Measurements from ENCODE around the gene HGFAC.

HGFAC gene

GRCh38 chr4:3416821-3417221 lies 24.9 kb upstream of the HGFAC start:
- peaks cover 0 to 24% (median 11%) of the 10 kb centered on the region in 5 donors for H3K4me1 ChIP-seq (ENCODE audit: control insufficient read depth in 5 of 5, insufficient read depth in 5 of 5, low read length in 5 of 5)
- no peak overlapping the region for H3K4me3 ChIP-seq (ENCODE audit: low read depth in 1 of 5, low read length in 5 of 5)
- no peaks in the 10 kb centered on the region for H3K27me3 ChIP-seq (ENCODE audit: control insufficient read depth in 5 of 5, insufficient read depth in 4 of 5, low read length in 5 of 5)
- peaks cover 0 to 62% (median 48%) of the 10 kb centered on the region in 5 donors for H3K36me3 ChIP-seq (ENCODE audit: control insufficient read depth in 5 of 5, insufficient read depth in 5 of 5, low read length in 5 of 5)
- H3K9me3 ChIP-seq (ENCODE audit: control insufficient read depth in 5 of 5, low read length in 5 of 5), result no peaks in the 10 kb centered on the region
- no peak overlapping the region for H3K9ac ChIP-seq (ENCODE audit: low read length in 5 of 5)
- no peak overlapping the region for H3K27ac ChIP-seq (ENCODE audit: low read depth, low read length)

GRCh38 chr4:3417448-3417847 lies 24.3 kb upstream of the HGFAC start:
- no peaks in the 10 kb centered on the region for H3K27me3 ChIP-seq (ENCODE audit: control insufficient read depth in 5 of 5, insufficient read depth in 4 of 5, low read length in 5 of 5)
- peaks cover 0 to 68% (median 49%) of the 10 kb centered on the region in 5 donors for H3K36me3 ChIP-seq (ENCODE audit: control insufficient read depth in 5 of 5, insufficient read depth in 5 of 5, low read length in 5 of 5)

GRCh38 chr4:3418029-3418762 lies 23.6 kb upstream of the HGFAC start:
- H3K36me3 ChIP-seq (ENCODE audit: control insufficient read depth in 5 of 5, insufficient read depth in 5 of 5, low read length in 5 of 5), result peaks cover 0 to 76% (median 56%) of the 10 kb centered on the region in 5 donors
- H3K4me1 ChIP-seq (ENCODE audit: control insufficient read depth in 5 of 5, insufficient read depth in 5 of 5, low read length in 5 of 5), result peaks cover 0 to 17% (median 5%) of the 10 kb centered on the region in 5 donors
- no peak overlapping the region for H3K4me3 ChIP-seq (ENCODE audit: low read depth in 1 of 5, low read length in 5 of 5)
- no peaks in the 10 kb centered on the region for H3K27me3 ChIP-seq (ENCODE audit: control insufficient read depth in 5 of 5, insufficient read depth in 4 of 5, low read length in 5 of 5)
- no peak overlapping the region for H3K27ac ChIP-seq (ENCODE audit: low read depth, low read length)
- no peak overlapping the region for H3K9ac ChIP-seq (ENCODE audit: low read length in 5 of 5)
- no peaks in the 10 kb centered on the region for H3K9me3 ChIP-seq (ENCODE audit: control insufficient read depth in 5 of 5, low read length in 5 of 5)

More at GRCh38 chr4:3417448-3417847, 24.3 kb upstream of the HGFAC start:
- Histone ChIP-seq H3K9me3 (ENCODE audit: control insufficient read depth in 5 of 5, low read length in 5 of 5) (no peaks in the 10 kb centered on the region), H3K4me1 (ENCODE audit: control insufficient read depth in 5 of 5, insufficient read depth in 5 of 5, low read length in 5 of 5) (peaks cover 0 to 19% (median 7%) of the 10 kb centered on the region in 5 donors), H3K9ac (ENCODE audit: low read length in 5 of 5) (no peak overlapping the region), H3K27ac (ENCODE audit: low read depth, low read length) (no peak overlapping the region), H3K4me3 (ENCODE audit: low read depth in 1 of 5, low read length in 5 of 5) (no peak overlapping the region)

- Histone ChIP-seq H3K27ac (ENCODE audit: low read depth, low read length) (no peak overlapping the region), H3K9ac (ENCODE audit: low read length in 5 of 5) (no peak overlapping the region), H3K4me1 (ENCODE audit: control insufficient read depth in 5 of 5, insufficient read depth in 5 of 5, low read length in 5 of 5) (peaks cover 0 to 5% (median 2%) of the 10 kb centered on the region in 5 donors), H3K9me3 (ENCODE audit: control insufficient read depth in 5 of 5, low read length in 5 of 5) (no peaks in the 10 kb centered on the region), H3K36me3 (ENCODE audit: control insufficient read depth in 5 of 5, insufficient read depth in 5 of 5, low read length in 5 of 5) (peaks cover 0 to 90% (median 74%) of the 10 kb centered on the region in 5 donors), H3K27me3 (ENCODE audit: control insufficient read depth in 5 of 5, insufficient read depth in 4 of 5, low read length in 5 of 5) (no peaks in the 10 kb centered on the region), H3K4me3 (ENCODE audit: low read depth in 1 of 5, low read length in 5 of 5) (no peak overlapping the region)
These were observed 21.7 kb upstream of the HGFAC start for GRCh38 chr4:3419836-3420605.

- Histone ChIP-seq H3K27ac (ENCODE audit: low read depth, low read length) (no peak overlapping the region), H3K9me3 (ENCODE audit: control insufficient read depth in 5 of 5, low read length in 5 of 5) (no peaks in the 10 kb centered on the region), H3K27me3 (ENCODE audit: control insufficient read depth in 5 of 5, insufficient read depth in 4 of 5, low read length in 5 of 5) (no peaks in the 10 kb centered on the region), H3K4me3 (ENCODE audit: low read depth in 1 of 5, low read length in 5 of 5) (no peak overlapping the region), H3K36me3 (ENCODE audit: control insufficient read depth in 5 of 5, insufficient read depth in 5 of 5, low read length in 5 of 5) (peaks cover 0 to 89% (median 74%) of the 10 kb centered on the region in 5 donors), H3K9ac (ENCODE audit: low read length in 5 of 5) (no peak overlapping the region), H3K4me1 (ENCODE audit: control insufficient read depth in 5 of 5, insufficient read depth in 5 of 5, low read length in 5 of 5) (peaks cover 0 to under 1% (median under 1%) of the 10 kb centered on the region in 5 donors)
These were observed 21.2 kb upstream of the HGFAC start for GRCh38 chr4:3420606-3420955.

GRCh38 chr4:3420956-3421355 lies 20.8 kb upstream of the HGFAC start:
- H3K9me3 ChIP-seq (ENCODE audit: control insufficient read depth in 5 of 5, low read length in 5 of 5), result no peaks in the 10 kb centered on the region
- H3K36me3 ChIP-seq (ENCODE audit: control insufficient read depth in 5 of 5, insufficient read depth in 5 of 5, low read length in 5 of 5), result peaks cover 0 to 85% (median 72%) of the 10 kb centered on the region in 5 donors
- no peaks in the 10 kb centered on the region for H3K27me3 ChIP-seq (ENCODE audit: control insufficient read depth in 5 of 5, insufficient read depth in 4 of 5, low read length in 5 of 5)

GRCh38 chr4:3421470-3421869 lies 20.3 kb upstream of the HGFAC start:
- Histone ChIP-seq H3K36me3 (ENCODE audit: control insufficient read depth in 5 of 5, insufficient read depth in 5 of 5, low read length in 5 of 5) (peaks cover 0 to 83% (median 67%) of the 10 kb centered on the region in 5 donors), H3K4me1 (ENCODE audit: control insufficient read depth in 5 of 5, insufficient read depth in 5 of 5, low read length in 5 of 5) (no peaks in the 10 kb centered on the region), H3K4me3 (ENCODE audit: low read depth in 1 of 5, low read length in 5 of 5) (no peak overlapping the region), H3K27ac (ENCODE audit: low read depth, low read length) (no peak overlapping the region), H3K27me3 (ENCODE audit: control insufficient read depth in 5 of 5, insufficient read depth in 4 of 5, low read length in 5 of 5) (no peaks in the 10 kb centered on the region), H3K9ac (ENCODE audit: low read length in 5 of 5) (no peak overlapping the region), H3K9me3 (ENCODE audit: control insufficient read depth in 5 of 5, low read length in 5 of 5) (no peaks in the 10 kb centered on the region)

More at GRCh38 chr4:3420956-3421355, 20.8 kb upstream of the HGFAC start:
- Histone ChIP-seq H3K27ac (ENCODE audit: low read depth, low read length) (no peak overlapping the region), H3K9ac (ENCODE audit: low read length in 5 of 5) (no peak overlapping the region), H3K4me3 (ENCODE audit: low read depth in 1 of 5, low read length in 5 of 5) (no peak overlapping the region), H3K4me1 (ENCODE audit: control insufficient read depth in 5 of 5, insufficient read depth in 5 of 5, low read length in 5 of 5) (no peaks in the 10 kb centered on the region)

GRCh38 chr4:3422241-3422801 lies 19.4 kb upstream of the HGFAC start:
- peaks cover 0 to 82% (median 65%) of the 10 kb centered on the region in 5 donors for H3K36me3 ChIP-seq (ENCODE audit: control insufficient read depth in 5 of 5, insufficient read depth in 5 of 5, low read length in 5 of 5)
- no peak overlapping the region for H3K9ac ChIP-seq (ENCODE audit: low read length in 5 of 5)
- H3K9me3 ChIP-seq (ENCODE audit: control insufficient read depth in 5 of 5, low read length in 5 of 5), result no peaks in the 10 kb centered on the region
- H3K4me3 ChIP-seq (ENCODE audit: low read depth in 1 of 5, low read length in 5 of 5), result no peak overlapping the region
- H3K4me1 ChIP-seq (ENCODE audit: control insufficient read depth in 5 of 5, insufficient read depth in 5 of 5, low read length in 5 of 5), result no peaks in the 10 kb centered on the region
- H3K27ac ChIP-seq (ENCODE audit: low read depth, low read length), result no peak overlapping the region
- no peaks in the 10 kb centered on the region for H3K27me3 ChIP-seq (ENCODE audit: control insufficient read depth in 5 of 5, insufficient read depth in 4 of 5, low read length in 5 of 5)

GRCh38 chr4:3422808-3423297 lies 18.9 kb upstream of the HGFAC start:
- Histone ChIP-seq H3K27ac (ENCODE audit: low read depth, low read length) (no peak overlapping the region), H3K27me3 (ENCODE audit: control insufficient read depth in 5 of 5, insufficient read depth in 4 of 5, low read length in 5 of 5) (no peaks in the 10 kb centered on the region), H3K9ac (ENCODE audit: low read length in 5 of 5) (no peak overlapping the region), H3K36me3 (ENCODE audit: control insufficient read depth in 5 of 5, insufficient read depth in 5 of 5, low read length in 5 of 5) (peaks cover 0 to 81% (median 61%) of the 10 kb centered on the region in 5 donors), H3K4me3 (ENCODE audit: low read depth in 1 of 5, low read length in 5 of 5) (no peak overlapping the region), H3K9me3 (ENCODE audit: control insufficient read depth in 5 of 5, low read length in 5 of 5) (no peaks in the 10 kb centered on the region), H3K4me1 (ENCODE audit: control insufficient read depth in 5 of 5, insufficient read depth in 5 of 5, low read length in 5 of 5) (no peaks in the 10 kb centered on the region)

GRCh38 chr4:3423406-3423805 lies 18.4 kb upstream of the HGFAC start:
- Histone ChIP-seq H3K9ac (ENCODE audit: low read length in 5 of 5) (no peak overlapping the region), H3K9me3 (ENCODE audit: control insufficient read depth in 5 of 5, low read length in 5 of 5) (no peaks in the 10 kb centered on the region), H3K4me3 (ENCODE audit: low read depth in 1 of 5, low read length in 5 of 5) (no peak overlapping the region), H3K27ac (ENCODE audit: low read depth, low read length) (no peak overlapping the region), H3K36me3 (ENCODE audit: control insufficient read depth in 5 of 5, insufficient read depth in 5 of 5, low read length in 5 of 5) (peaks cover 0 to 80% (median 61%) of the 10 kb centered on the region in 5 donors), H3K4me1 (ENCODE audit: control insufficient read depth in 5 of 5, insufficient read depth in 5 of 5, low read length in 5 of 5) (no peaks in the 10 kb centered on the region), H3K27me3 (ENCODE audit: control insufficient read depth in 5 of 5, insufficient read depth in 4 of 5, low read length in 5 of 5) (no peaks in the 10 kb centered on the region)

Measured in subcutaneous abdominal adipose tissue (tissue), 5 donors.